H1 (cell line): Measurements from ENCODE around the gene MRPL22. TPM values are rescaled to one million over a fixed set of nuclear protein-coding genes. Genes with fewer than 3 reads are reported as not detected.

Experiments
- CTCF ChIA-PET: fragments of 300-600 bp; sonication (Branson Sonifier 250); formaldehyde crosslinking; loops from one replicate; lab custom pipeline; 2021; ENCODE audit not compliant: partially characterized antibody; lab: Charles Lee
- POLR2A ChIA-PET: fragments of 300-600 bp; sonication (Branson Sonifier 250); formaldehyde crosslinking; loops from one replicate; lab custom pipeline; 2021; ENCODE audit warnings: inconsistent platforms; ENCODE audit not compliant: partially characterized antibody; lab: Charles Lee
- DNase-seq, 2 experiments: peaks; one replicate each; pipeline versions ENCODE4 v3.0.0 to v3.0.0-alpha.2; 2010 to 2022; ENCODE audit warnings: low spot score in 2 of 2, low read depth in 1 of 2, mixed read lengths in 1 of 2
- FAIRE-seq: peaks from 2 replicates; lab custom pipeline; 2011; peaks lifted over from hg19 to GRCh38; lab: Jason Lieb, UNC
- H2AFZ ChIP-seq: 2 replicates; pipeline ENCODE4 v1.8.1; 2012; ENCODE audit warnings: low read length, inconsistent platforms
- H2AK5ac ChIP-seq: 2 replicates; pipeline ENCODE4 v1.6.1; 2013; ENCODE audit warnings: low read depth, low read length
- H2BK120ac ChIP-seq: replicated peaks from 2 replicates; pipeline ENCODE3; 2013; ENCODE audit warnings: low read depth, low read length, inconsistent platforms
- H2BK12ac ChIP-seq: 2 replicates; pipeline ENCODE4 v1.6.1; 2013; ENCODE audit warnings: low read depth, low read length
- H2BK15ac ChIP-seq: 2 replicates; pipeline ENCODE4 v1.6.1; 2013; ENCODE audit warnings: low read length
- H2BK20ac ChIP-seq: 2 replicates; pipeline ENCODE4 v1.6.1; 2013; ENCODE audit warnings: low read length
- H2BK5ac ChIP-seq: 2 replicates; pipeline ENCODE4 v1.6.1; 2013; ENCODE audit warnings: low read depth, low read length
- H3K14ac ChIP-seq: 2 replicates; pipeline ENCODE4 v1.6.1; 2013; ENCODE audit warnings: inconsistent platforms; ENCODE audit not compliant: insufficient read length
- H3K18ac ChIP-seq: 2 replicates; pipeline ENCODE4 v1.6.1; 2013; ENCODE audit warnings: low read length; ENCODE audit errors: extremely low read depth
- H3K23ac ChIP-seq: 2 replicates; pipeline ENCODE4 v1.6.1; 2013; ENCODE audit warnings: inconsistent platforms; ENCODE audit not compliant: insufficient read length
- H3K23me2 ChIP-seq: 2 replicates; pipeline ENCODE4 v1.6.1; 2013; ENCODE audit warnings: low read depth, low read length
- H3K27ac ChIP-seq: 2 replicates; pipeline ENCODE4 v1.6.1; 2011; ENCODE audit warnings: low read depth, low read length, inconsistent platforms
- H3K27me3 ChIP-seq, 4 experiments: replicated peaks in 1 of 4; 1 replicate in 1 of 4; 2 replicates in 3 of 4; pipeline versions ENCODE4 v1.6.1 to v1.8.1; 2011 to 2013; ENCODE audit warnings: low read length in 3 of 4, mild to moderate bottlenecking in 3 of 4, inconsistent platforms in 2 of 4, mixed read lengths in 2 of 4, moderate library complexity in 1 of 4; ENCODE audit not compliant: control insufficient read depth in 3 of 4, insufficient read depth in 3 of 4; ENCODE audit errors: extremely low read depth in 1 of 4
- H3K36me3 ChIP-seq, 4 experiments: 2 replicates each; pipeline versions ENCODE4 v1.6.1 to v1.8.1; 2011 to 2013; ENCODE audit warnings: mild to moderate bottlenecking in 4 of 4, low read length in 3 of 4, moderate library complexity in 2 of 4, control low read depth in 1 of 4, inconsistent platforms in 1 of 4; ENCODE audit not compliant: insufficient read depth in 4 of 4, control insufficient read depth in 2 of 4
- H3K4ac ChIP-seq: replicated peaks from 2 replicates; pipeline ENCODE3; 2013; ENCODE audit warnings: low read length, low read depth, mixed read lengths, inconsistent platforms; ENCODE audit not compliant: insufficient read length
- H3K4me1 ChIP-seq, 4 experiments: replicated peaks in 1 of 4; 1 replicate in 1 of 4; 2 replicates in 3 of 4; pipeline versions ENCODE4 v1.6.1 to v1.8.1; 2011 to 2013; ENCODE audit warnings: low read length in 3 of 4, inconsistent platforms in 2 of 4, mixed read lengths in 1 of 4; ENCODE audit not compliant: insufficient read depth in 4 of 4, control insufficient read depth in 3 of 4
- H3K4me2 ChIP-seq, 2 experiments: 2 replicates each; pipeline versions ENCODE4 v1.6.1 to v1.8.1; 2011 to 2013; ENCODE audit warnings: low read depth in 2 of 2, low read length in 2 of 2, control low read depth in 1 of 2, inconsistent platforms in 1 of 2, mild to moderate bottlenecking in 1 of 2; ENCODE audit not compliant: insufficient read depth in 1 of 2
- H3K4me3 ChIP-seq, 4 experiments: fragments of 200-600, 300-600 bp in 1 of 4; sonication (generic), shearing (Covaris generic), sonication (Bioruptor Twin) in 1 of 4; 2 replicates each; pipeline versions ENCODE4 v1.5.1 to v1.8.1; 2011 to 2016; ENCODE audit warnings: low read length in 4 of 4, low read depth in 3 of 4, control low read depth in 2 of 4, inconsistent platforms in 2 of 4, mild to moderate bottlenecking in 2 of 4, mixed read lengths in 1 of 4, moderate library complexity in 1 of 4; ENCODE audit not compliant: insufficient read depth in 2 of 4; ENCODE audit errors: extremely low read depth in 1 of 4
- H3K56ac ChIP-seq: replicated peaks from 2 replicates; pipeline ENCODE3; 2013; ENCODE audit warnings: low read depth, mild to moderate bottlenecking, mixed read lengths, low read length, inconsistent platforms; ENCODE audit not compliant: insufficient read length
- H3K79me1 ChIP-seq: 2 replicates; pipeline ENCODE4 v1.6.1; 2013; ENCODE audit warnings: low read depth, low read length, control low read depth
- H3K79me2 ChIP-seq, 2 experiments: 2 replicates each; pipeline versions ENCODE4 v1.6.1 to v1.8.1; 2012 to 2013; ENCODE audit warnings: low read length in 2 of 2, mild to moderate bottlenecking in 2 of 2, inconsistent platforms in 1 of 2; ENCODE audit not compliant: insufficient read depth in 2 of 2, control insufficient read depth in 1 of 2
- H3K9ac ChIP-seq, 4 experiments: replicated peaks in 1 of 4; 1 replicate in 1 of 4; 2 replicates in 3 of 4; pipeline versions ENCODE4 v1.6.1 to v1.8.1; 2011 to 2013; ENCODE audit warnings: low read depth in 3 of 4, low read length in 3 of 4, control low read depth in 2 of 4, mild to moderate bottlenecking in 2 of 4, moderate library complexity in 2 of 4, inconsistent platforms in 1 of 4; ENCODE audit errors: extremely low read depth in 1 of 4
- H3K9me3 ChIP-seq, 2 experiments: 2 replicates each; pipeline versions ENCODE4 v1.6.1 to v1.8.1; 2012 to 2013; ENCODE audit warnings: mild to moderate bottlenecking in 2 of 2, moderate library complexity in 2 of 2, control low read depth in 1 of 2, inconsistent platforms in 1 of 2, low read depth in 1 of 2, low read length in 1 of 2, mixed read lengths in 1 of 2; ENCODE audit not compliant: insufficient read depth in 2 of 2
- H4K20me1 ChIP-seq, 2 experiments: replicated peaks in 1 of 2; 2 replicates each; pipeline versions ENCODE3 to v1.8.1; 2011 to 2013; ENCODE audit warnings: inconsistent platforms in 2 of 2, low read length in 2 of 2, mild to moderate bottlenecking in 1 of 2; ENCODE audit not compliant: insufficient read depth in 2 of 2, control insufficient read depth in 1 of 2
- H4K5ac ChIP-seq: 2 replicates; pipeline ENCODE4 v1.6.1; 2013; ENCODE audit warnings: low read length, low read depth, mixed read lengths, inconsistent platforms; ENCODE audit not compliant: insufficient read length
- H4K8ac ChIP-seq: 2 replicates; pipeline ENCODE4 v1.8.0; 2013; ENCODE audit warnings: mild to moderate bottlenecking, moderate library complexity, low read length, inconsistent platforms; ENCODE audit not compliant: insufficient read depth; ENCODE audit errors: extremely low read depth
- H4K91ac ChIP-seq: replicated peaks from 2 replicates; pipeline ENCODE3; 2013; ENCODE audit warnings: low read length, mixed read lengths, inconsistent platforms; ENCODE audit not compliant: insufficient read length
- BRCA1 ChIP-seq: IDR thresholded peaks from 2 replicates; pipeline ENCODE4 v1.6.1; 2012; ENCODE audit warnings: low read depth, low read length, improper control_type of control experiment
- WGBS, 2 experiments: shearing (Covaris generic) in 1 of 2; methylation state at CpG; one replicate each; pipeline versions ENCODE4 v1.1.6 to v1.1.7; 2013 to 2015; ENCODE audit warnings: low lambda C conversion rate in 2 of 2, mixed read lengths in 2 of 2, inconsistent platforms in 1 of 2, low coverage in 1 of 2, missing lambda C conversion rate in 1 of 2; ENCODE audit not compliant: insufficient replicate concordance in 2 of 2, insufficient coverage in 1 of 2, insufficient read length in 1 of 2; ENCODE audit errors: extremely low coverage in 1 of 2, missing lambda C conversion rate in 1 of 2; 5-methylcytosine and 5-hydroxymethylcytosine counted together
- polyA plus RNA-seq, 7 experiments: library from polyadenylated mRNA; depleted of rRNA in 3 of 7; stranded (reverse) in 5 of 7; unstranded in 2 of 7; fragments of >200 nt in 5 of 7; fragments of 200-250 nt in 2 of 7; gene quantifications; 1 replicate in 5 of 7; 2 replicates in 1 of 7; 4 replicates in 1 of 7; pipeline versions ENCODE4 v1.2.1 to v1.2.3, GENCODE V29; 2011 to 2013; ENCODE audit warnings: missing spikeins in 2 of 7, mixed read lengths in 2 of 7
- total RNA-seq: library from RNA; stranded (reverse); fragmentation: NEBNext Ultra II Directional; extraction: Animal tissue kit (Norgen Biotek cat#: 25700); gene quantifications from 2 replicates; pipeline ENCODE4 v1.2.1, GENCODE V29; 2021

MRPL22 gene
- total and polyA plus RNA-seq, 2 of the 8 experiments (the other 6 are each of a cell fraction or from before 2014, with no cell fraction given) = 46.8 to 65.6 TPM

GRCh38 chr5:154999865-155000264 is 59.0 kb downstream of the MRPL22 start:
- no peak overlapping the region for H3K4ac ChIP-seq
- no peak for FAIRE-seq
- no peaks in the 10 kb centered on the region for H4K20me1 ChIP-seq
- no peaks in the 10 kb centered on the region for H3K79me2 ChIP-seq
- no peak overlapping the region for H3K9ac ChIP-seq
- POLR2A ChIA-PET = no interaction called here
- CTCF ChIA-PET = interaction anchor here (1.7 to 25.5 kb wide), 2 partner anchors 27 to 54 kb away, joined by 8 to 471 read pairs; no protein-coding TSS in a partner anchor
- no peak overlapping the region for H4K8ac ChIP-seq
- no peak overlapping the region for H2AFZ ChIP-seq
- H2BK120ac ChIP-seq = no peak overlapping the region
- no peaks in the 10 kb centered on the region for H3K23me2 ChIP-seq
- no peak overlapping the region for H3K23ac ChIP-seq
- H3K9me3 ChIP-seq = no peaks in the 10 kb centered on the region
- no peak for DNase-seq
- H4K5ac ChIP-seq = no peak overlapping the region
- H3K79me1 ChIP-seq = no peaks in the 10 kb centered on the region
- H3K14ac ChIP-seq = no peak overlapping the region
- no peaks in the 10 kb centered on the region for H3K27me3 ChIP-seq
- H3K18ac ChIP-seq = no peak overlapping the region
- H3K4me2 ChIP-seq = no peak overlapping the region
- H2BK15ac ChIP-seq = no peak overlapping the region
- peaks cover 0 to 1% (median 0%) of the 10 kb centered on the region in 4 experiments; a peak in 2 of 7 replicates for H3K4me1 ChIP-seq
- H4K91ac ChIP-seq = no peak overlapping the region
- H3K27ac ChIP-seq = no peak overlapping the region
- H3K36me3 ChIP-seq = no peaks in the 10 kb centered on the region
- no peak overlapping the region for H2BK5ac ChIP-seq
- no peak overlapping the region for H3K56ac ChIP-seq
- H2BK12ac ChIP-seq = no peak overlapping the region
- WGBS, 2 experiments = 92% methylated on average over 5 of the region's 5 CpGs; no CpG with 5 or more reads in 1 of the 2 experiments
- H2AK5ac ChIP-seq = no peak overlapping the region
- no peak overlapping the region for H3K4me3 ChIP-seq
- H2BK20ac ChIP-seq = no peak overlapping the region
- TF ChIP-seq BRCA1 = no peak
